ENCODE measurements around the gene TNFRSF1A.

- TF ChIP-seq POLR2A (IDR thresholded peaks at IDR 0.05; ENCODE audit: low read length) (no peak), GATA1 (IDR thresholded peaks at IDR 0.05; ENCODE audit: low read depth, low read length) (no peak)
Measured at GRCh38 chr12:6333566-6333965, 8.3 kb downstream of the TNFRSF1A start.

Measured in erythroblast (primary cell).